ENCODE data around the gene RLN2.
"Not testable (repeated sequence)": the region's sequence is repeated elsewhere in the genome, so short reads cannot be mapped to it uniquely, and the experiment has no call there.

Gene RLN2

GRCh38 chr9:5303840-5304795, at the start of gene RLN2:
Gene RLN2, minus strand, starts transcription at chr9:5304716. Its CDS starts 136 bp downstream, at chr9:5304580.
- DNase-seq: not testable (repeated sequence)

- no peak for DNase-seq
Observed at GRCh38 chr9:5354184-5354583, 49.7 kb upstream of the RLN2 start.

GRCh38 chr9:5352637-5353248, 48.2 kb upstream of the RLN2 start:
- no peak for DNase-seq

GRCh38 chr9:5338992-5339981, 34.8 kb upstream of the RLN2 start, which contains the start of gene RLN1:
Gene RLN1, minus strand, starts transcription at chr9:5339876. Its CDS starts 130 bp downstream, at chr9:5339746.
- not testable (repeated sequence) for DNase-seq

GRCh38 chr9:5336688-5337087, 32.2 kb upstream of the RLN2 start:
- DNase-seq: no peak

- DNase-seq: not testable (repeated sequence)
Observed at GRCh38 chr9:5331276-5331675, 26.8 kb upstream of the RLN2 start.

- no peak for DNase-seq
Observed at GRCh38 chr9:5326893-5327548, 22.5 kb upstream of the RLN2 start.

- no peak for DNase-seq
Observed at GRCh38 chr9:5326187-5326586, 21.7 kb upstream of the RLN2 start.

- not testable (repeated sequence) for DNase-seq
Observed at GRCh38 chr9:5321601-5322000, 17.1 kb upstream of the RLN2 start.

GRCh38 chr9:5321058-5321457, 16.5 kb upstream of the RLN2 start:
- no peak for DNase-seq

GRCh38 chr9:5316406-5316805, 11.9 kb upstream of the RLN2 start:
- DNase-seq: not testable (repeated sequence)

GRCh38 chr9:5315187-5315923, 10.8 kb upstream of the RLN2 start:
- no peak for DNase-seq

GRCh38 chr9:5310851-5311250, 6.3 kb upstream of the RLN2 start:
- no peak for DNase-seq

GRCh38 chr9:5305741-5306140, 1.2 kb upstream of the RLN2 start:
- DNase-seq: no peak

- DNase-seq: no peak
Observed at GRCh38 chr9:5301544-5301943, 3.0 kb downstream of the RLN2 start.

- no peak for DNase-seq
Observed at GRCh38 chr9:5292141-5292540, 12.4 kb downstream of the RLN2 start.

GRCh38 chr9:5288591-5288990, 15.9 kb downstream of the RLN2 start:
- no peak for DNase-seq

GRCh38 chr9:5286262-5286661, 18.3 kb downstream of the RLN2 start:
- no peak for DNase-seq

- no peak for DNase-seq
Observed at GRCh38 chr9:5278486-5278885, 26.0 kb downstream of the RLN2 start.

GRCh38 chr9:5274770-5275169, 29.7 kb downstream of the RLN2 start:
- no peak for DNase-seq

- peak in 1 of 2 experiments; percentile 53 for DNase-seq
Observed at GRCh38 chr9:5269249-5269715, 35.2 kb downstream of the RLN2 start.
